Endothelial cell of umbilical vein (primary cell): ENCODE measurements around the gene CYTH1. TPM values are rescaled to one million over a fixed set of nuclear protein-coding genes. Genes with fewer than 3 reads are reported as not detected.

Experiments used
- BruUV-seq: library from RNA; stranded (reverse); fragments of 400-500 nt; replicated peaks from 2 replicates; lab custom pipeline; 2021; lab: Mats Ljungman, UMichigan
- CTCF ChIA-PET: fragments of 300-600, 350-600 bp; sonication (Branson Sonifier 250); formaldehyde crosslinking; loops from one replicate; lab custom pipeline; 2021; ENCODE audit warnings: antibody characterized with exemption, inconsistent platforms; lab: Charles Lee
- POLR2A ChIA-PET: fragments of 300-600, 350-600 bp; sonication (Branson Sonifier 250); formaldehyde crosslinking; loops from one replicate; lab custom pipeline; 2021; ENCODE audit warnings: antibody characterized with exemption, inconsistent platforms; lab: Charles Lee
- DNase-seq: peaks from one replicate; pipeline ENCODE4 v3.0.0-alpha.2; 2011; ENCODE audit warnings: low read depth, low spot score
- FAIRE-seq: peaks from 2 replicates; lab custom pipeline; 2011; peaks lifted over from hg19 to GRCh38; lab: Jason Lieb, UNC
- H2AFZ ChIP-seq: 2 replicates; pipeline ENCODE4 v1.6.0; 2012; ENCODE audit warnings: low read depth, low read length, control low read depth, inconsistent platforms
- H3K27ac ChIP-seq: 2 replicates; pipeline ENCODE4 v1.5.1; 2011; ENCODE audit warnings: low read depth, mild to moderate bottlenecking, control low read depth, low read length, moderate library complexity; ENCODE audit not compliant: insufficient read depth
- H3K27me3 ChIP-seq, 2 experiments: 2 replicates each; pipeline versions ENCODE4 v1.6.0 to v1.6.1; 2011; ENCODE audit warnings: low read length in 2 of 2, mixed read lengths in 1 of 2; ENCODE audit not compliant: control insufficient read depth in 2 of 2, insufficient read depth in 2 of 2
- H3K36me3 ChIP-seq, 2 experiments: 2 replicates in 1 of 2; 3 replicates in 1 of 2; pipeline ENCODE4 v1.5.1; 2011; ENCODE audit warnings: low read length in 2 of 2, mild to moderate bottlenecking in 1 of 2, moderate library complexity in 1 of 2; ENCODE audit not compliant: control insufficient read depth in 2 of 2, insufficient read depth in 2 of 2; ENCODE audit errors: extremely low read depth in 1 of 2
- H3K4me1 ChIP-seq: 3 replicates; pipeline ENCODE4 v1.5.1; 2011; ENCODE audit warnings: mild to moderate bottlenecking, low read length; ENCODE audit not compliant: control insufficient read depth, insufficient read depth; ENCODE audit errors: extremely low read depth
- H3K4me2 ChIP-seq: 2 replicates; pipeline ENCODE4 v1.6.1; 2011; ENCODE audit warnings: low read length, control low read depth, mixed read lengths; ENCODE audit not compliant: insufficient read depth
- H3K4me3 ChIP-seq, 3 experiments: fragments of 200-600 bp in 1 of 3; sonication (generic), shearing (Covaris generic) in 1 of 3; replicated peaks in 1 of 3; 2 replicates each; pipeline ENCODE4 v1.5.1; 2011 to 2016; ENCODE audit warnings: control low read depth in 3 of 3, low read length in 3 of 3, mild to moderate bottlenecking in 2 of 3, inconsistent platforms in 1 of 3, low read depth in 1 of 3, moderate library complexity in 1 of 3; ENCODE audit not compliant: insufficient read depth in 1 of 3
- H3K79me2 ChIP-seq: 2 replicates; pipeline ENCODE4 v1.6.0; 2012; ENCODE audit warnings: low read length, inconsistent platforms; ENCODE audit not compliant: control insufficient read depth, insufficient read depth
- H3K9ac ChIP-seq: replicated peaks from 2 replicates; pipeline ENCODE3; 2011; ENCODE audit warnings: low read length, control low read depth; ENCODE audit not compliant: insufficient read depth; ENCODE audit errors: extremely low read depth
- H3K9me1 ChIP-seq: replicated peaks from 3 replicates; pipeline ENCODE4 v1.6.0; 2011; ENCODE audit warnings: mild to moderate bottlenecking, low read length; ENCODE audit not compliant: control insufficient read depth, insufficient read depth; ENCODE audit errors: extremely low read depth
- H3K9me3 ChIP-seq: replicated peaks from 2 replicates; pipeline ENCODE4 v1.5.1; 2012; ENCODE audit warnings: low read length, inconsistent platforms; ENCODE audit not compliant: control insufficient read depth, insufficient read depth
- H4K20me1 ChIP-seq: replicated peaks from 2 replicates; pipeline ENCODE3; 2011; ENCODE audit warnings: mild to moderate bottlenecking, low read length; ENCODE audit not compliant: control insufficient read depth, insufficient read depth; ENCODE audit errors: extremely low read depth
- CTCF ChIP-seq, 2 donors: IDR thresholded peaks; 1 replicate in 1 of 2; 2 replicates in 1 of 2; pipeline ENCODE4 v1.5.1; 2011; ENCODE audit warnings: low read length in 2 of 2, mild to moderate bottlenecking in 2 of 2, moderate library complexity in 2 of 2, control low read depth in 1 of 2, inconsistent platforms in 1 of 2, low read depth in 1 of 2; ENCODE audit not compliant: insufficient read depth in 1 of 2; ENCODE audit errors: extremely low read depth in 1 of 2
- EZH2 ChIP-seq: IDR thresholded peaks from 2 replicates; pipeline ENCODE4 v1.6.1; 2012; ENCODE audit warnings: borderline replicate concordance, low read depth, mild to moderate bottlenecking, moderate library complexity, low read length, inconsistent platforms; ENCODE audit not compliant: severe bottlenecking
- FOS ChIP-seq: IDR thresholded peaks from 2 replicates; pipeline ENCODE4 v1.6.1; 2011; ENCODE audit warnings: mild to moderate bottlenecking, low read length, moderate library complexity, borderline replicate concordance; ENCODE audit not compliant: insufficient read depth
- GATA2 ChIP-seq: IDR thresholded peaks from 2 replicates; pipeline ENCODE4 v1.7.0; 2011; ENCODE audit warnings: low read depth, mild to moderate bottlenecking, moderate library complexity, mixed read lengths, low read length; ENCODE audit not compliant: insufficient read length, insufficient read depth
- JUN ChIP-seq: IDR thresholded peaks from 2 replicates; pipeline ENCODE4 v1.6.1; 2011; ENCODE audit warnings: borderline replicate concordance, low read depth; ENCODE audit not compliant: insufficient read length, insufficient read depth
- MYC ChIP-seq: IDR thresholded peaks from one replicate; pipeline ENCODE4 v1.6.1; 2011; ENCODE audit warnings: mild to moderate bottlenecking, low read depth, low read length
- POLR2A ChIP-seq: IDR thresholded peaks from 2 replicates; pipeline ENCODE4 v1.6.1; 2012; ENCODE audit warnings: low read depth, mild to moderate bottlenecking, control low read depth, low read length
- POLR2AphosphoS5 ChIP-seq: IDR thresholded peaks from 2 replicates; pipeline ENCODE4 v1.6.1; 2012; ENCODE audit warnings: low read depth, mild to moderate bottlenecking, control low read depth, low read length, moderate library complexity; ENCODE audit not compliant: insufficient read depth
- dilution Hi-C: fragments of 300-500 bp; cut with MboI; formaldehyde crosslinking; loops from one replicate; pipeline ENCODE4 v1.15.0; 2019; ENCODE audit warnings: low sequenced_read_pairs; ENCODE audit not compliant: extremely low pct_ligation_motif_present
- intact Hi-C: fragments of 100-400 bp; cut with micrococcal nuclease; formaldehyde crosslinking; loops from one replicate; pipeline ENCODE4 v1.10.0; 2022
- polyA plus RNA-seq, 4 experiments: library from polyadenylated mRNA; depleted of rRNA in 3 of 4; stranded (reverse) in 3 of 4; unstranded in 1 of 4; fragments of >200 nt; gene quantifications; 2 replicates each; pipeline versions ENCODE4 v1.2.1 to v1.2.3, GENCODE V29; 2011 to 2012; ENCODE audit warnings: missing spikeins in 1 of 4
- total RNA-seq: library from RNA; stranded (reverse); gene quantifications from 2 replicates; pipeline ENCODE4 v1.2.3, GENCODE V29; 2021
- TF ChIP-seq, protein P1 (sequence below): IDR thresholded peaks from 2 replicates; pipeline ENCODE4 v1.6.1; 2011; ENCODE audit not compliant: insufficient read depth, insufficient read length

Gene CYTH1
- total and polyA plus RNA-seq, 2 donors (not counting 3 experiments of a cell fraction or from before 2014, with no cell fraction given), result 35.9 to 49.9 TPM

- Histone ChIP-seq H2AFZ (no peak overlapping the region), H3K4me1 (no peaks in the 10 kb centered on the region), H3K79me2 (no peaks in the 10 kb centered on the region), H3K4me2 (no peak overlapping the region), H3K27me3 (peaks cover 2 to 15% of the 10 kb centered on the region in 2 experiments), H3K9ac (no peak overlapping the region), H3K4me3 (no peak overlapping the region), H3K9me3 (no peaks in the 10 kb centered on the region), H3K27ac (no peak overlapping the region), H3K9me1 (no peaks in the 10 kb centered on the region), H4K20me1 (no peaks in the 10 kb centered on the region), H3K36me3 (no peaks in the 10 kb centered on the region)
- ChIA-PET POLR2A (no interaction called here), CTCF (no interaction called here)
- DNase-seq (no peak), FAIRE-seq (no peak)
- dilution Hi-C loops, result no loop called here
- intact Hi-C loops, result no loop called here
- no TSS peak for BruUV-seq
- TF ChIP-seq JUN, result no peak
- TF ChIP-seq POLR2A, result no peak
- no peak for TF ChIP-seq EZH2
- TF ChIP-seq, protein P1, sequence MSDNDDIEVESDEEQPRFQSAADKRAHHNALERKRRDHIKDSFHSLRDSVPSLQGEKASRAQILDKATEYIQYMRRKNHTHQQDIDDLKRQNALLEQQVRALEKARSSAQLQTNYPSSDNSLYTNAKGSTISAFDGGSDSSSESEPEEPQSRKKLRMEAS, result no peak
- TF ChIP-seq POLR2AphosphoS5, result no peak
- no peak for TF ChIP-seq CTCF (IDR thresholded peaks at IDR 0.05; ENCODE audit: extremely low read depth in 1 of 2, insufficient read depth in 1 of 2, low read depth in 1 of 2, low read length in 2 of 2)
- no peak for TF ChIP-seq FOS
- TF ChIP-seq GATA2, result no peak
- no peak for TF ChIP-seq MYC
These were observed 127.7 kb downstream of the CYTH1 start for GRCh38 chr17:78654325-78654724.
